KOPT-K1 (cell line): ENCODE results near the gene GALNTL6.

ENCODE experiments used
- H3K27ac ChIP-seq: fragments of 200-600 bp; sonication (generic); 2 replicates; pipeline ENCODE4 v1.5.1; 2016; ENCODE audit warnings: antibody characterized with exemption, mild to moderate bottlenecking, low read depth, low read length; ENCODE audit not compliant: poor library complexity, severe bottlenecking
- H3K36me3 ChIP-seq: fragments of 200-600 bp; sonication (generic); 2 replicates; pipeline ENCODE4 v1.5.1; 2017; ENCODE audit warnings: antibody characterized with exemption, mild to moderate bottlenecking, low read length, moderate library complexity; ENCODE audit not compliant: insufficient read depth
- H3K9me3 ChIP-seq: fragments of 200-600 bp; sonication (generic); 2 replicates; pipeline ENCODE4 v1.5.1; 2017; ENCODE audit warnings: antibody characterized with exemption, low read length, mild to moderate bottlenecking; ENCODE audit not compliant: insufficient read depth, poor library complexity, severe bottlenecking

Gene GALNTL6

GRCh38 chr4:171929907-171930306 is 116.7 kb downstream of the GALNTL6 start:
- Histone ChIP-seq H3K9me3 (no peaks in the 10 kb centered on the region), H3K36me3 (no peaks in the 10 kb centered on the region), H3K27ac (no peak overlapping the region)

GRCh38 chr4:171932238-171932637 is 119.0 kb downstream of the GALNTL6 start:
- no peaks in the 10 kb centered on the region for H3K9me3 ChIP-seq
- H3K36me3 ChIP-seq = no peaks in the 10 kb centered on the region
- H3K27ac ChIP-seq = no peak overlapping the region

- Histone ChIP-seq H3K27ac (no peak overlapping the region), H3K36me3 (no peaks in the 10 kb centered on the region)
These were observed 127.5 kb downstream of the GALNTL6 start for GRCh38 chr4:171940656-171941055.

GRCh38 chr4:171947400-171947799 is 134.2 kb downstream of the GALNTL6 start:
- no peaks in the 10 kb centered on the region for H3K9me3 ChIP-seq
- no peaks in the 10 kb centered on the region for H3K36me3 ChIP-seq
- H3K27ac ChIP-seq = no peak overlapping the region

More at GRCh38 chr4:171940656-171941055, 127.5 kb downstream of the GALNTL6 start:
- no peaks in the 10 kb centered on the region for H3K9me3 ChIP-seq

GRCh38 chr4:171948038-171948437 is 134.8 kb downstream of the GALNTL6 start:
- Histone ChIP-seq H3K9me3 (no peaks in the 10 kb centered on the region), H3K27ac (no peak overlapping the region), H3K36me3 (no peaks in the 10 kb centered on the region)

- no peaks in the 10 kb centered on the region for H3K36me3 ChIP-seq
- no peak overlapping the region for H3K27ac ChIP-seq
- H3K9me3 ChIP-seq = no peaks in the 10 kb centered on the region
These were observed 141.4 kb downstream of the GALNTL6 start for GRCh38 chr4:171954650-171955049.

- Histone ChIP-seq H3K27ac (no peak overlapping the region), H3K36me3 (no peaks in the 10 kb centered on the region), H3K9me3 (no peaks in the 10 kb centered on the region)
These were observed 143.5 kb downstream of the GALNTL6 start for GRCh38 chr4:171956678-171957077.

GRCh38 chr4:171962110-171962509 is 148.9 kb downstream of the GALNTL6 start:
- Histone ChIP-seq H3K9me3 (no peaks in the 10 kb centered on the region), H3K27ac (no peak overlapping the region), H3K36me3 (no peaks in the 10 kb centered on the region)

GRCh38 chr4:171966356-171966755 is 153.2 kb downstream of the GALNTL6 start:
- Histone ChIP-seq H3K36me3 (no peaks in the 10 kb centered on the region), H3K9me3 (no peaks in the 10 kb centered on the region), H3K27ac (no peak overlapping the region)

GRCh38 chr4:171978216-171978615 is 165.0 kb downstream of the GALNTL6 start:
- Histone ChIP-seq H3K36me3 (no peaks in the 10 kb centered on the region), H3K27ac (no peak overlapping the region), H3K9me3 (no peaks in the 10 kb centered on the region)

- Histone ChIP-seq H3K9me3 (no peaks in the 10 kb centered on the region), H3K27ac (no peak overlapping the region), H3K36me3 (no peaks in the 10 kb centered on the region)
These were observed 166.3 kb downstream of the GALNTL6 start for GRCh38 chr4:171979461-171979860.

GRCh38 chr4:171981185-171981584 is 168.0 kb downstream of the GALNTL6 start:
- Histone ChIP-seq H3K9me3 (no peaks in the 10 kb centered on the region), H3K36me3 (no peaks in the 10 kb centered on the region), H3K27ac (no peak overlapping the region)

- H3K9me3 ChIP-seq = no peaks in the 10 kb centered on the region
- no peak overlapping the region for H3K27ac ChIP-seq
- no peaks in the 10 kb centered on the region for H3K36me3 ChIP-seq
These were observed 171.0 kb downstream of the GALNTL6 start for GRCh38 chr4:171983935-171984805.

GRCh38 chr4:171985129-171985528 is 171.9 kb downstream of the GALNTL6 start:
- Histone ChIP-seq H3K9me3 (no peaks in the 10 kb centered on the region), H3K27ac (no peak overlapping the region), H3K36me3 (no peaks in the 10 kb centered on the region)

GRCh38 chr4:171993247-171993646 is 180.0 kb downstream of the GALNTL6 start:
- Histone ChIP-seq H3K9me3 (no peaks in the 10 kb centered on the region), H3K27ac (no peak overlapping the region), H3K36me3 (no peaks in the 10 kb centered on the region)

- H3K27ac ChIP-seq = no peak overlapping the region
- no peaks in the 10 kb centered on the region for H3K9me3 ChIP-seq
- no peaks in the 10 kb centered on the region for H3K36me3 ChIP-seq
These were observed 194.7 kb downstream of the GALNTL6 start for GRCh38 chr4:172007889-172008288.
